Type B pancreatic cell (in vitro differentiated cells): Measurements from ENCODE around the gene FADS2. TPM values are rescaled to one million over a fixed set of nuclear protein-coding genes. Genes with fewer than 3 reads are reported as not detected.
A peak's percentile ranks its signal among the peaks of the same experiment; 100 is the strongest.

Source experiments
- DNase-seq: peaks from one replicate; pipeline ENCODE4 v3.0.0; 2021; ENCODE audit warnings: mixed read lengths; ENCODE audit not compliant: unreplicated experiment; ENCODE audit errors: extremely low spot score
- H3K27ac Mint-ChIP-seq: 2 replicates; pipeline ENCODE4 v1.8.0; 2021; ENCODE audit warnings: mild to moderate bottlenecking, mixed read lengths
- H3K27me3 Mint-ChIP-seq: 2 replicates; pipeline ENCODE4 v1.8.0; 2021; ENCODE audit warnings: mixed read lengths
- H3K36me3 Mint-ChIP-seq: 2 replicates; pipeline ENCODE4 v1.8.0; 2021; ENCODE audit warnings: mixed read lengths
- H3K4me1 Mint-ChIP-seq: one replicate; pipeline ENCODE4 v1.8.0; 2021; ENCODE audit warnings: mixed read lengths; ENCODE audit not compliant: unreplicated experiment
- H3K4me3 Mint-ChIP-seq: 2 replicates; pipeline ENCODE4 v1.8.0; 2021; ENCODE audit warnings: mild to moderate bottlenecking, mixed read lengths
- H3K9me3 Mint-ChIP-seq: 2 replicates; pipeline ENCODE4 v1.8.0; 2021; ENCODE audit warnings: mixed read lengths
- total RNA-seq: library from RNA; stranded (reverse); gene quantifications from 2 replicates; pipeline ENCODE4 v1.2.1, GENCODE V29; 2021; ENCODE audit warnings: low replicate concordance
- TF ChIP-seq, protein P1 (sequence below): fragments of 200-600 bp; sonication (generic); conservative IDR thresholded peaks from 2 replicates; pipeline ENCODE4 v1.5.0; 2021; ENCODE audit warnings: antibody characterized with exemption, mild to moderate bottlenecking

The FADS2 gene
- total RNA-seq, 1 donor from 2014 or later, result 205 TPM

DNA sequence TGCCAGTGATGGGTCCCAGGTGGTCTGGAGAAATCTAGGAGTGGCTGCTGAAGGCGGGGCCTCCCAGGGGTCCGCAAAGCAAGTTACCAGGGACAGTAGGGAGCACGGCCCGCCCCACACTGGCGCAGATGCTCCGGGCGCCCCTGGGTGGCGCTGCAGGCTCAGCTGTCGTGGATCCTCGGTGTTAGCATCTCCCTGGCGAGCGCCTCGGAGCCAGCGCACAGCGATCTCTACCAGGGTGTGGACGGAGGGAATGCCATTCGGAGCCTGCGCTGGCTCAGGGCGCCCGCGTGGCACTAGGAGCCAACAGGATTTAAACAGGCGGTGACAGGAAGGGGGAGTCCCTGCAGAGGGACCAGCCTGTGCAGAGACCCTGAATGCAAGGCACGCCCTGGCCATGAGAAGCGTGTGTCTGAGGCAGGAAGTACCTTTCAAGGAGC lies 43.1 kb downstream of the FADS2 start:
- peaks cover 4% of the 10 kb centered on the region for H3K27me3 Mint-ChIP-seq
- peak; percentile 85 for DNase-seq
- no peak overlapping the region for H3K27ac Mint-ChIP-seq
- H3K4me1 Mint-ChIP-seq, result peaks cover 13% of the 10 kb centered on the region
- no peaks in the 10 kb centered on the region for H3K9me3 Mint-ChIP-seq
- no peaks in the 10 kb centered on the region for H3K36me3 Mint-ChIP-seq
- TF ChIP-seq, protein P1, sequence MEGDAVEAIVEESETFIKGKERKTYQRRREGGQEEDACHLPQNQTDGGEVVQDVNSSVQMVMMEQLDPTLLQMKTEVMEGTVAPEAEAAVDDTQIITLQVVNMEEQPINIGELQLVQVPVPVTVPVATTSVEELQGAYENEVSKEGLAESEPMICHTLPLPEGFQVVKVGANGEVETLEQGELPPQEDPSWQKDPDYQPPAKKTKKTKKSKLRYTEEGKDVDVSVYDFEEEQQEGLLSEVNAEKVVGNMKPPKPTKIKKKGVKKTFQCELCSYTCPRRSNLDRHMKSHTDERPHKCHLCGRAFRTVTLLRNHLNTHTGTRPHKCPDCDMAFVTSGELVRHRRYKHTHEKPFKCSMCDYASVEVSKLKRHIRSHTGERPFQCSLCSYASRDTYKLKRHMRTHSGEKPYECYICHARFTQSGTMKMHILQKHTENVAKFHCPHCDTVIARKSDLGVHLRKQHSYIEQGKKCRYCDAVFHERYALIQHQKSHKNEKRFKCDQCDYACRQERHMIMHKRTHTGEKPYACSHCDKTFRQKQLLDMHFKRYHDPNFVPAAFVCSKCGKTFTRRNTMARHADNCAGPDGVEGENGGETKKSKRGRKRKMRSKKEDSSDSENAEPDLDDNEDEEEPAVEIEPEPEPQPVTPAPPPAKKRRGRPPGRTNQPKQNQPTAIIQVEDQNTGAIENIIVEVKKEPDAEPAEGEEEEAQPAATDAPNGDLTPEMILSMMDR, result peak; percentile 96
- H3K4me3 Mint-ChIP-seq, result peak overlapping the region; percentile 73

DNA sequence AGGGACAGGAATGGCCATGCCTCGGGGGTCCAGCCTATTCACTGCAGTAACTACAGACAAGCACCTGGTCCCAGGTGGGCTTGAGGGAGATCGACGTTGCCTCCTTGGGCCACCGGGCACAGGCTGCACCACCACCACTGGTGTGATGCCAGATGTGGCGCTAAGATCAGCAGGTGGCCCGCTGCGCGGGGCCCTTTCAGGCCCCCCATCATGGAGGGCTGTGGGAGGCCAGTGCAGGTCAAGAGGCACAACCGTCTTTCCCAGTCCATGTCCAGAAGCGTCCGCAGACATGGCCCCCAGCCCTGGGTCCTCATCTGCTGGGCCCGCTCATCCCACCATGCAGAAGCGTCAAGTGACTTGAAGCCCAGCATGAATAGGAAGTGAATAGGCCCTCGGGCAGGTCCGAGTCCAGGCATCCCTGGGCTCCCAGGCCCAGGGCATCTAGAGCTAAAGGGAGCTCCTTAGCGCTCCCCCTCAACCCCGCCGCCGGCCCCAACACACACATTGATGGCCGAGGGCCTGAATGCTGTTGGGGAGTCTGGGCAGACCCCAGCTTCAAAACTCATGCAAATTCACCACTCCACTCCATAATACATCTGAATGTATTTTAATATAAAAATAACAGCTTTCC lies 45.0 kb downstream of the FADS2 start:
- Mint-ChIP-seq H3K27ac (no peak overlapping the region), H3K27me3 (peaks cover 4% of the 10 kb centered on the region), H3K9me3 (no peaks in the 10 kb centered on the region), H3K4me3 (no peak overlapping the region), H3K36me3 (no peaks in the 10 kb centered on the region), H3K4me1 (peaks cover 13% of the 10 kb centered on the region)
- TF ChIP-seq, protein P1, result no peak
- no peak for DNase-seq

DNA sequence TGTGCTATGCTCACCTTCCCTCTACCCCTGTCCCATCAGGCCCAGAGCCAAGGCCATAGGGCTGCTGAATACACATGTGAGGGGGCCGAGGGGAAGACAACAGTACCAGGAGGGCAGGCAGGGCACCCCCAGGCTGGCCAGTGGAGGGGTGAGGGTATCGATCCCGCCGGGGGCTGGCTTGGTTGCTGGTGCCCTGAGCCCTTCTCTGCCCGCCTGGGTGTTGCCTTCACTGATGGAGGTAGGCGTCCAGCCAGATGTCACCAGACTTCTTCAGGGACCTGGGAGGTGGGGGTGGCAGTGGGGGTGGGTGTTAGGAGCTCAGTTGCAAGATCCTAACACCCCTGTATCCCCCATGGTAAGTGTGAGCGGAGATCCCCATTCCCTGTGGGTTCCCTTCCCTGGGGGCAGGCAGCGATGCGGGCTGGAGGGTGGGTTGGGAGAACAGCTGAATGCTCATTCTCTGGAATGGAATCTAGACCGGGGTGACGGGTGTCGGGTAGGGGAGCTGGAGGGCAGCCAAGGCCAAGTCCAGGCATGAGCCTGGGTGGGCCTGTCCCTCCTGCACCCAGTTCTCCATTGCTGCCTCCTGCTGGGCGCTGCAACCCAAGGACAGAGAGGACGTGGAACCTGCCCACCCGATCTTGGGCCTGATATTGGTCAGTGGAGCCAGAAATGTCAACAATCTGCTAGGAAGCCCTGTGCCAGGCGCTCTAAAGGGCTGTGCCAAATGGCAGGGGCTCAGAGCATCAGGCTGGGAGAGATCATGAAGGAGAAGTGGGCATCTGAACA lies 45.7 kb downstream of the FADS2 start:
- TF ChIP-seq, protein P1, result no peak
- Mint-ChIP-seq H3K27ac (no peak overlapping the region), H3K4me3 (no peak overlapping the region), H3K4me1 (peaks cover 13% of the 10 kb centered on the region), H3K9me3 (no peaks in the 10 kb centered on the region), H3K27me3 (peaks cover 4% of the 10 kb centered on the region), H3K36me3 (no peaks in the 10 kb centered on the region)
- DNase-seq, result no peak

DNA sequence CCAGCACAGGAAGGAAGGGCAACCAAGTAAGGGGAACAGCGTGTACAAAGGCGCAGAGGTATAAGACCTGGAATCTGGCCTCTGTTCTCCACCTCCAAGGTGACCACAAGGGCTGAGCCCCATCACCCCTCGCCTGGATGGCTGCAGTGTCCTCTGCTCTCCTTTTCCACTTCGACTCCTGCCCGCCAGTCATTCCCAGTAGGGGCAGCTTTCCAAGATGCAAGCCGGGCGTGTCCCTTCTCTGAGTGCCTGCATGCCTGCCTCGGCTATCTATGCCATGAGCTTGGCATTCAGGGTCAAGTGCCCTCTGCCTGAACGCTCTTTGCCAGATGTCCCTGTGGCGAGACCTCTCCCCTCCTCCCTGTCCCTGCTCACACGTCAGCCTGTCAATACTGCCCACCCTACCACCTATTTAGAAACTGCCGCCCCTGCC lies 46.3 kb downstream of the FADS2 start:
- Mint-ChIP-seq H3K27ac (no peak overlapping the region), H3K4me1 (peaks cover 12% of the 10 kb centered on the region)

DNA sequence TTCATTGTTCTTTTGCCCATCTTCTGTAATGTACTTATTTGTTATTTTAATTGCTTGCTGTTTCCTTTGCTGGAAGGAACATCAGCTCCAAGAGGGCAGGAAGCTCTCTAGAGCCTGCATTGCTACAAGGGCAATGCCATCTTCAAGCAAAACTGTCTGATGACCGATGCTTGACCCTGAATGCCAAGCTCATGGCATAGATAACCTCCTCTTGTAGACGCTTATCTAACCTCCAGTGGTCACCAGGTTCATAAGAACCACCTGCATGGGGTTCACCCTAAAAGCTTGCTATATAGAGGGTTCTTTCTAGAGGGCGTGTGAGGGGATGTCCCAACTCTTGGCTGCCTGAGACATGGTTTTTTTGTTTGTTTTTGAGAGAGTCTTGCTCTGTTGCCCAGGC lies 46.8 kb downstream of the FADS2 start:
- DNase-seq, result no peak
- peaks cover 4% of the 10 kb centered on the region for H3K27me3 Mint-ChIP-seq
- H3K36me3 Mint-ChIP-seq, result no peaks in the 10 kb centered on the region
- H3K4me1 Mint-ChIP-seq, result peaks cover 9% of the 10 kb centered on the region
- TF ChIP-seq, protein P1, result no peak
- H3K4me3 Mint-ChIP-seq, result no peak overlapping the region
- no peaks in the 10 kb centered on the region for H3K9me3 Mint-ChIP-seq
- H3K27ac Mint-ChIP-seq, result no peak overlapping the region

More for the DNA sequence above, 46.3 kb downstream of the FADS2 start:
- Mint-ChIP-seq H3K36me3 (no peaks in the 10 kb centered on the region), H3K27me3 (peaks cover 4% of the 10 kb centered on the region), H3K4me3 (no peak overlapping the region), H3K9me3 (no peaks in the 10 kb centered on the region)
- no peak for DNase-seq
- TF ChIP-seq, protein P1, result no peak
